HG03060 (cell line): ENCODE data around the gene EPB41L3.
"Not testable (repeated sequence)": the region's sequence is repeated elsewhere in the genome, so short reads cannot be mapped to it uniquely, and the experiment has no call there.

Experiments used
- ATAC-seq: cut with Tn5 transposase; IDR thresholded peaks from one replicate; pipeline ENCODE4 v1.9.1; 2021; ENCODE audit warnings: low read depth, moderate number of reproducible peaks; ENCODE audit not compliant: unreplicated experiment

EPB41L3 gene

DNA sequence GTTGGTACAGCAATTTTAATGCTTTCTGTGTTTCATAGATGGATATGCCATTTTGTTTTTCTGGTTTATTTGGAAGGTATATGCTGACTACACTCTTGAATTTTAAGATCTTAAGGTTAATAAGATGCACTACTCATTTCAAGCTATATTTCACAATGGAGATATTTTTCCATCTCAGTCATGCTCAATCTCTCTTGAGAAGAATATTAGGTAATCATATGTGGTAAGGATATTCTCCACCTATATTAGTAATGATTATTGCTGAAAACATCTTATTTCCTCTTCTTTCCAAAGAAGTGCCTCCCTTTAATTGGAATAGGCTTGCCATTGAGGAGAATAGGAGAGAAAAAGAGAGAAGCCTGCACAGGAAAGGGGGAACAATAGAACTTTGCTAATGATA lies 40.1 kb downstream of the EPB41L3 start:
- no peak for ATAC-seq

DNA sequence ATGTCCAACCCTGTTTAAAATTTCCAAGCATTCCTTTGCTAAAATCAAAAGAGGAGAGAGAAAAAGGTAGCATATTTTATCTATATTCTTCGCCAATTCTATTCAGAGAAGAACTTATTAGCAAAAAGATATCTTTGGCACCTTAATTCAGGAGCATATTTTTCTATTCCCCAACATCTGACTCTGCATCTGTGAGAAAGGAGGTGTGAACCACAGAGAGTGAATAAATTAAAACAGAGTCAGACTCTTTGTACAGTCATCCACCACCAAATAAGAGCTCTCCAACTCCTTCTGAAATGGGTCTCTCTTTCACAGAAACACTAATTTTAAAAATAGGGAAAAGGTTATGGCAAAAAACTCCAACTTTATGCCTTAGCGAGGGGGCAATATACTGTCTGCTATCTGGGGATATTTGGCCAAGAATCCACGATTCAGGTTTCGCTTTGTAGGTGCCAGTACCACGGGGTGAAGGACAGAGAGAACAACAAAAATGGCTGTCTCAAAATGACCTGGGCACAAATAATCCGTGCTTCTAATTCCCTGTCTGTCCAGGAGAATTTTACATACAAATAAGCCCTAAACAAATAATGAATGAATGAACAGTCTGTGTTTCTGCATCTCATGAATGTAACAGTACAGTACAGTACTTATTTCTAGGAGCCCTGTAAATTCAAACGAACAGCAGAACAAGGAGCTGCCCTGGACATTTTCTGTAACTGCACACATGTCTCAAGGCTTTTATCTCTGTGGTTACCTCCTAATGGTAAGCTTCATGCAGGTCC lies 43.4 kb downstream of the EPB41L3 start:
- no peak for ATAC-seq

DNA sequence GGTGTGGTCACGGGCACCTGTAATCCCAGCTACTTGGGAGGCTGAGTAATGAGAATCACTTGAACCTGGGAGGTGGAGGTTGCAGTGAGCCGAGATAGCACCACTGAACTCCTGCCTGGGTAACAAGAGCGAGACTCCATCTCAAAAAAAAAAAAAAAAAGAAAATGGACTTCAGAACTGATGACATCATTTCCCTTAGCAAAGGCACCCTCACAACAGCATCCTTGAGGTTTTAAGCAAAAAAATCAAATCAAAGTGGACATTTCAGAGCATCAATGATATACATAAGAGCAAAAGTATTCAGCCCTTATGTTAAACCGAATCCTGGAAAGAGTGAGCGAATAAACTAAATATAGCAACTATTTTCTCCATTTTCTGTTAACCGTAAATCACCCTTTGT lies 45.3 kb downstream of the EPB41L3 start:
- no peak for ATAC-seq

DNA sequence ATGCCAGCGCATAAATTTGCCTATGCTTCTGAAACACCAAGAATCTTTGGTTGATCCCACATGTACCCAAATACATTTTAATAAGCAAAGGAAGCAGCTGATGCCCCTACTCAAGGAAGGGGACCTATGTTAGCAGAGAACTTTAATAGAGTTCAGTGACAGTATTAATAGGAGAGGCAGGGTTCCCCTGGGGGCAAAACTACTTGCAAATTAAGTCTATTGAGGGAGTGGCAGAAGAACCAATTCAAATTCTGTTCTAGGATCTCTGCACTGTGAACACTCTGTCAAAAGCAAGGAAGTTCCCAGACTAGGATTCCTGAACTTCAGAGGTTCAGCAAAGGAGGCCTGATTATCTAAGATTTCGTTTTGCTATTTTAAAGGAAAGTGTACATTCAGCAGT lies 47.5 kb downstream of the EPB41L3 start:
- no peak for ATAC-seq

GRCh38 chr18:5490753-5491480 lies 52.9 kb downstream of the EPB41L3 start:
- ATAC-seq: no peak

DNA sequence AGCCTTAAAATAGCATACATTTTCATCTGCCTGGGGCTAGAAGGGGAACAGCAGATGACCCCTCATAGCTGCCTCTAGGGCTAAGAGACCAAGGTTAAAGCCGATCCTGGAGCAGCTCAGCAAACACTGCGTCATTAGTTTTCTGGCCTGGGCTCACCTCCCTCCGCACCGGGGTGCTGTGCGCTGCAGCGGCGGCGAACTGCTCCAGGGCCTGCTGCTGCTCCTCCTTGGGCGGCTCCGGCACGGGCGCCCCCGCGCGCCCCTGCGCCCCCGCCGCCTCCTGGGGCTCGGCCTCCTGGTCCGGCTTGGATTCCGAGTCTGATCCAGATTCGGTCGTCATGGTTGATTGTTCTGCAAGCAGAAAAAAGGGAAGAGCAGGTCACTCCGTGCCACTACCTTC lies 55.0 kb downstream of the EPB41L3 start:
- ATAC-seq: no peak

GRCh38 chr18:5488044-5488443 lies 55.8 kb downstream of the EPB41L3 start:
- ATAC-seq: not testable (repeated sequence)

GRCh38 chr18:5484526-5484925 lies 59.3 kb downstream of the EPB41L3 start:
- no peak for ATAC-seq

DNA sequence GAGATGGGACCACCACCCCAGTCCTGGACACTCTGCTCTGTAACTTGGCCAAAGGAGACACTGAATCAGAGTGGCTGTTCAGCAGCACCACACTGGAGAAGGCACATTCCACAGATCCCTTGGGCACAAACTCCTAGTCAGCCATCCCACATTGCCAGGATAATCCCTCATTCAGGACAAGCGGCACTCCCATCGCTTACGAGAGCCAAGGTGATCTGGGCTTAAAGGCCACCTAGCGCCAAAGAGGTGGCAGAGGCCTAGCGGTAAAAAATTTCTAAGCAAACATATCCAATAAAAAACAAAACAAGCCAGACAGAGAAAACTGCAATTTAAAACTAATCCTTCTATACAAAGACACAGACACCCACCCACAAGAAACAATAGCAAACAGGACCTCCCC lies 62.2 kb downstream of the EPB41L3 start:
- ATAC-seq: no peak

- ATAC-seq: no peak
Observed at GRCh38 chr18:5478261-5478660, 65.5 kb downstream of the EPB41L3 start.

DNA sequence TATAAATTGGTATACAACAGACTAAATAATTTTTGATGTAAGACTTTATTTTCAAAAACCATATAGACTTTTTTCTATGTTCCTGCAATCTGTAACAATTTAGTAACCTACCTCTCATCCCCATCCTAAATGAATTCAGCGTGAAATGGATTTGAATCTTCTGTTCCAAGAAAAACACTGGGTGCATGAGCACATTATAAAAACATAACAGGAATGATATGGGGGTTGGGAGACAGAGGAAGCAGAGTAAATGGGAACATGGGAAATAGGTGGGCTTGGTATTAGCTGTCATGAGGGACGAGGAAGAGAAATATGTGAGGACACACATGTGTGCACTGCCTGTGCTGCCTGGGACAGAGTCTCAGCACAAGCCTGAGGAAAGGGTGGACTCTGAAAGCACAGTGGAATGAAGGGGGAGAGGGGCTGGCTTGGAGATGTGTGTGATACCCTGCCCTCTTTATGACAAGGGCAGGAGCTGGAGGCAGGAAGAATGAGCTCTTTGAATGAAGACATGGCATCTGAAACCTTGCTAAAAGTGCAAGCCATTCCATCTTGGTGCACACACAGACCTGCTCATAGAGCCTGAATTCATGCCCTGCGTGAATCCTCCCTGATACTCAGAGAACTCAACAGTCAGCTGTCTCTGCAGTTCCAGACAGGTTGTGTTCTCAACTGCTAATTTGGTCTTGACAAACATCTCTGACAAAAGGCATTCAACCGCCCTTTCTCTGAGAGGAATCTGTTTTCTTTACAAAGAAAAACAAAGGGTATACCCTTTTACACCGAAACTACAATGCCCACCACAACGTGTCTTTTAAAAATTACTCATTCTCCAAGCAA lies 66.6 kb downstream of the EPB41L3 start:
- ATAC-seq: no peak

DNA sequence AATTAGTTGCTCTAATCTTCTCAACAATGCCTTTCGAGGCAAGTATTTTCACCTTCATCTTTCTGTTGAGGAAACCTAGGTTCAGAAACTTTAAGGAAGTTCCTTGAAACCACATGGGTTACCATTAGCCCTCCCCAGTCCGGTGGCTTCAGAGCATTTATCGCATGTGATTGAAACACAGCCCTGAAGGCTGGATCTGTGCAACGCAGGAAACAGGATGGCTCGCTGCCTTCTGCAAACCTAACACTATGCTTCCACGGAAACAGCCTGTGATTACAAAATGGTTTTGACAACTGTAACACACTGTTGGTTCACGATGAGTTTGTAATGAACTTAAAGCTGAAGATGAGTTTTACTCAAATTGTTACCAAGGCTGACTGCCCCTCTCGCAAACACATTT lies 68.5 kb downstream of the EPB41L3 start:
- no peak for ATAC-seq

GRCh38 chr18:5469340-5469739 lies 74.5 kb downstream of the EPB41L3 start:
- ATAC-seq: no peak

- ATAC-seq: no peak
Observed at GRCh38 chr18:5468394-5468793, 75.4 kb downstream of the EPB41L3 start.

GRCh38 chr18:5467671-5468070 lies 76.1 kb downstream of the EPB41L3 start:
- ATAC-seq: no peak

GRCh38 chr18:5466256-5466655 lies 77.5 kb downstream of the EPB41L3 start:
- no peak for ATAC-seq

GRCh38 chr18:5464251-5464650 lies 79.5 kb downstream of the EPB41L3 start:
- ATAC-seq: no peak

- no peak for ATAC-seq
Observed at GRCh38 chr18:5463831-5464230, 80.0 kb downstream of the EPB41L3 start.

GRCh38 chr18:5463390-5463789 lies 80.4 kb downstream of the EPB41L3 start:
- ATAC-seq: no peak

- ATAC-seq: no peak
Observed at GRCh38 chr18:5462227-5462626, 81.6 kb downstream of the EPB41L3 start.

DNA sequence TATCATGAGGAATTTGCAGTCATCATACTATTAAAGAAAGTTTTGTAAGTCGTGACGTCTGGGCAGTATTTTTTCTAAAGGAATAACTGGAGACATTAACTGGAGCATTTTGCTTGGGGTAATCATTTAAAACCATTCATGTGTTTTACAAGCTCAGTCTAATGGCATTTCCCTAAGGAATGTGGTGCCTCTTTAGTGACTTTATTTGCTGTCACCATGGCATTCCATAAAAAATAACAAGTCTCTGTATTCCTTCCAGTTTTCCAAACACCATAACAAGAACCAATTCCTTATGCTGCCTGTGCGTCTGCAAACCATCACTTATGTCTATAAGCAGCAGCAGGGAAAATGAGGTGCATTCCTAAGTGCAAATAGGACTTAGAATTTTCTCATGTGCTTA lies 82.8 kb downstream of the EPB41L3 start:
- no peak for ATAC-seq
